ENCODE measurements around the gene C2orf74. TPM values are rescaled to one million over a fixed set of nuclear protein-coding genes. Genes with fewer than 3 reads are reported as not detected.

C2orf74 gene
- total RNA-seq, 1 donor from 2014 or later, result 10.0 TPM

DNA sequence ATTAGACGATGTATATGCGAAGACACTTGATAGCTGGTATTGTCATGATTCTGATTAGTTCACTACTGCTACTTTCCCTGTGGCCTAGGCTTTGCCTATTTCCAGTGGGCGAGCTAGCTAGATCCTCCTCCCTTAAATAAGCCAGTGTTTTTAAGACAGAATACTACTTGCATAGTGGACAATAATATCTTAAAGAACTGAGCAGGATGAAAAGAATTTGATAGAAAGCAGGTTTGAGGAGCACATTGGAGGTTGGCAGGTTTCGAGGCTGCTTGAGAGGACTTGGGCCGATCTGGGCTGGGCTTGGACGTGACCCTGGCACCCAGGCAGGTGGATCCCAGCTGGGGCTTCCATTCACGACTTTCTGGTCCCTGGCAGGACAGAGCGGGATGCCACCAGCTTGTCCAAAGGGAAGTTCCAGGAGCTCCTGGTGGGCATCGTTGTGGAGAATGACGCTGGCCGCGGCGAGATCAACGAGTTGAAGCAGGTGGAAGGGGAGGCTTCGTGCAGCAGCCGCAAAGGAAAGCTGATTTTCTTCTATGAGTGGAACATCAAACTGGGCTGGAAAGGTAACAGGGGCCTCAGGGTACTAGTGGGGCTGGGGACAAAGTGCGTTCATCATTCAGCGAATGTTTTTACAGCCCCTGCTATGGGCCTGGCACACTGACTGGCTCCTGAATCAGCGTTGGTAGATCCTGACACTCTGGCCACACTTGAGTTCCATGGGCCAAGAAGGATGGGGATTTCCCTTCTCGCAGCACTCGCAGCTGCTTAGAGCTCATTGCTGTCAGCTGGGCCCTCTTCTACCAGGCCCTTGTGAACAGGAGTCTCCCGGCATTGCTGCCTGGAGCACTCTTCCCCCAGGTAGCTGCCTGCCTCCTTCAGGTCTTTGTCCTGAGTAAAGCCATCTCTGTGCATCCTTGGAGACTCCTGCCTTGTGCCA, 16.9 kb downstream of the C2orf74 start:
- TF ChIP-seq CTCF (IDR thresholded peaks at IDR 0.05; ENCODE audit: unreplicated experiment), result no peak
- H3K36me3 Mint-ChIP-seq (ENCODE audit: insufficient read depth), result peaks cover 25% of the 10 kb centered on the region
- H3K9me3 Mint-ChIP-seq (ENCODE audit: low read depth), result no peaks in the 10 kb centered on the region
- H3K27ac Mint-ChIP-seq, result peak overlapping the region; percentile 62
- DNase-seq (ENCODE audit: low spot score, unreplicated experiment), result no peak
- peaks cover 41% of the 10 kb centered on the region for H3K4me1 Mint-ChIP-seq (ENCODE audit: low read depth)
- peaks cover 17% of the 10 kb centered on the region for H3K27me3 Mint-ChIP-seq
- H3K4me3 Mint-ChIP-seq (ENCODE audit: low read depth), result peak overlapping the region; percentile 85

DNA sequence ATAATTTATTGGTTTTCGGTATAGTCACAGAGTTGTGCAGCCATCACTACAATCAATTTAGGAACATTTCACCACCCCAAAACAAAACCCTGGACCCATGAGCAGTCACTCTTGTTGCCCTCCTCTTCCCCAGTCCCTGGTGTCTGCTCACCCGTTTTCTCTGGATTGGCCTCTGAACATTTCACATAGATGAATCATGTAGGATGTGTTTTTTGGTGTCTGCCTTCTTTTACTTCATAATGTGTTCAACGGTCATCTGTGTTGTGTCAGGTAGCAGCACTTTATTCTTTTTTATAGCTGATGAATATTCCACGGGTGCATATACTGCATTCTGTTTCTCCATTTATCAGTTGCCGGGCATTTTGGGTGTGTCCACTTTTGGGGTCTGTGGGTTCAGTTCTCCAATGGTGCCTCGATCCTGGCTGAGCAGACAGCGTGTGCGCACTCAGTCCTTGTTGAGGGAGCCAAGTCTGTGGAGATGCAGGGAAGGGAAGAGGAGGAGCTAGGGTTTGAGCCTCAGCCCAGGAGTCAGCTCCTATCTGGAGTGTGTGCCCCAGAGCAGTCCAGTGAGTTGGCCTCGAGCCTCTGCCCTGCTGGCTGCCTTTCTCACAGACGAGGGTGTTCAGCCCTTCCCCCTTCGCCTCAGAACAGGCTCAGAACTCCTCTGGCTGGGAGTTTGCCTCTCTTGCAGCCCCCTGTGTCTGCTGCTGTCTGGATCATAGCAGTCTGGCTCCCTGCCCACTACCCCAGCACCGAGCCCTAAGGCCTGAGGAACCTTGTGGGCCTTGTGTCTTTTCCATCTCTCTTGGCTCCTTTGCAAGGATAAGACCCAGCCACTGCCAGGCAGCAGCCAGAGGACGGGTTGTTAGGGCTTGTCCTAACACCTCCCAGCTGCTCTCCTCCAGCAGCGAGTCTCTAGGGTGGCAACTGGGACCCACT, 18.0 kb downstream of the C2orf74 start:
- Mint-ChIP-seq H3K27ac (peak overlapping the region; percentile 22), H3K4me3 (ENCODE audit: low read depth) (peak overlapping the region; percentile 41), H3K9me3 (ENCODE audit: low read depth) (no peaks in the 10 kb centered on the region), H3K4me1 (ENCODE audit: low read depth) (peaks cover 41% of the 10 kb centered on the region), H3K36me3 (ENCODE audit: insufficient read depth) (peaks cover 32% of the 10 kb centered on the region), H3K27me3 (peaks cover 13% of the 10 kb centered on the region)
- TF ChIP-seq CTCF (IDR thresholded peaks at IDR 0.05; ENCODE audit: unreplicated experiment), result no peak
- no peak for DNase-seq (ENCODE audit: low spot score, unreplicated experiment)

GRCh38 chr2:61180686-61181085, 18.7 kb downstream of the C2orf74 start:
- H3K36me3 Mint-ChIP-seq (ENCODE audit: insufficient read depth), result peaks cover 39% of the 10 kb centered on the region

DNA sequence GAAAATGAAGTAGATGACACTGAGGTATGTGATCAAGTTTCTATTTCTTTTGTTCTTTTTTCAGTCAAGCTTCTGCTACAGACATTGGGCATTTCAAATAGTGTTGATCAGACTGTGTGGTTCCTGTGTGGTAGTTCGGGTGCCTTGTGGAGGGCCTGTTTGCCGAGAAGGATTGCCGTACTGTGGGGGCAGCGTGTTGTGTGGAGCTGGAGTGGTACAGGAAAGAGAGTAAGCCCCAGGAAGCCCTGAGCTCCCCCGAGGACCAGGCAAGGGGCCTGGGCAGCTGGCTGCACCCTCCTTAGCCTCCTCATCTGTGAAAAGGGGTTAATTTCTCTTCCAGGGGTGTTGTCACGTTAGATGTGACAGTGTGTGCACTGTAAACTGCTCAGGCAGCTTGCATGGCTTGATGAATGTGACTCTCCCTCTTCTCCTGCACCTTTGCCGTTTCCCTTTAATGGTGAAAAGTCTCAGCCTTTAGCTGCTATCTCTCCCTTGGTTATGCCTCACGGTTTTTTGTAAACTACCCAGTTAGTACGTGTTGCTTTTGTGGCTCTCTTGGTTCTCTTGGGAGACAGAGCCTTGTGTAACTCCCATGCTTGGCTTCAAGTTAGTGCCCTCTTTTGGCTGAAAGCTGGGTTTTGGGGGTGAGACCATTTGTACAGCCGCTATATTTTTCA, 19.5 kb downstream of the C2orf74 start:
- Mint-ChIP-seq H3K9me3 (ENCODE audit: low read depth) (no peaks in the 10 kb centered on the region), H3K27me3 (peaks cover under 1% of the 10 kb centered on the region), H3K4me3 (ENCODE audit: low read depth) (no peak overlapping the region), H3K4me1 (ENCODE audit: low read depth) (peaks cover 41% of the 10 kb centered on the region), H3K36me3 (ENCODE audit: insufficient read depth) (peaks cover 43% of the 10 kb centered on the region), H3K27ac (peak overlapping the region; percentile 25)
- no peak for DNase-seq (ENCODE audit: low spot score, unreplicated experiment)
- no peak for TF ChIP-seq CTCF (IDR thresholded peaks at IDR 0.05; ENCODE audit: unreplicated experiment)

More at GRCh38 chr2:61180686-61181085, 18.7 kb downstream of the C2orf74 start:
- peaks cover 41% of the 10 kb centered on the region for H3K4me1 Mint-ChIP-seq (ENCODE audit: low read depth)
- H3K27me3 Mint-ChIP-seq, result peaks cover 6% of the 10 kb centered on the region
- no peak overlapping the region for H3K4me3 Mint-ChIP-seq (ENCODE audit: low read depth)
- no peak overlapping the region for H3K27ac Mint-ChIP-seq
- TF ChIP-seq CTCF (IDR thresholded peaks at IDR 0.05; ENCODE audit: unreplicated experiment), result no peak
- no peaks in the 10 kb centered on the region for H3K9me3 Mint-ChIP-seq (ENCODE audit: low read depth)
- DNase-seq (ENCODE audit: low spot score, unreplicated experiment), result no peak

- H3K4me1 Mint-ChIP-seq (ENCODE audit: low read depth), result peaks cover 42% of the 10 kb centered on the region
- H3K36me3 Mint-ChIP-seq (ENCODE audit: insufficient read depth), result peaks cover 43% of the 10 kb centered on the region
These were observed 20.0 kb downstream of the C2orf74 start for GRCh38 chr2:61182059-61182383.

More at GRCh38 chr2:61182059-61182383, 20.0 kb downstream of the C2orf74 start:
- no peak for TF ChIP-seq CTCF (IDR thresholded peaks at IDR 0.05; ENCODE audit: unreplicated experiment)
- Mint-ChIP-seq H3K9me3 (ENCODE audit: low read depth) (no peaks in the 10 kb centered on the region), H3K27ac (peak overlapping the region; percentile 17), H3K4me3 (ENCODE audit: low read depth) (no peak overlapping the region), H3K27me3 (no peaks in the 10 kb centered on the region)
- DNase-seq (ENCODE audit: low spot score, unreplicated experiment), result no peak

Measured in progenitor cell of endocrine pancreas (in vitro differentiated cells).